Breast epithelium (tissue), 3 donors: ENCODE results near the gene CYTH1.

Experiments
- POLR2A ChIP-seq: fragments of 450-650 bp; IDR thresholded peaks from one replicate; pipeline ENCODE4 v1.6.1; 2016; ENCODE audit warnings: antibody characterized with exemption, mild to moderate bottlenecking, moderate library complexity
- POLR2AphosphoS5 ChIP-seq, 3 donors: sonication (generic); formaldehyde crosslinking; IDR thresholded peaks; one replicate each; pipeline ENCODE4 v1.6.1; 2017; ENCODE audit warnings: antibody characterized with exemption in 3 of 3
- TF ChIP-seq, protein P1 (sequence below), 3 donors: fragments of 450-650 bp; IDR thresholded peaks; one replicate each; pipeline ENCODE4 v1.5.1; 2016 to 2017; ENCODE audit warnings: antibody characterized with exemption in 3 of 3, mild to moderate bottlenecking in 3 of 3, moderate library complexity in 3 of 3

DNA sequence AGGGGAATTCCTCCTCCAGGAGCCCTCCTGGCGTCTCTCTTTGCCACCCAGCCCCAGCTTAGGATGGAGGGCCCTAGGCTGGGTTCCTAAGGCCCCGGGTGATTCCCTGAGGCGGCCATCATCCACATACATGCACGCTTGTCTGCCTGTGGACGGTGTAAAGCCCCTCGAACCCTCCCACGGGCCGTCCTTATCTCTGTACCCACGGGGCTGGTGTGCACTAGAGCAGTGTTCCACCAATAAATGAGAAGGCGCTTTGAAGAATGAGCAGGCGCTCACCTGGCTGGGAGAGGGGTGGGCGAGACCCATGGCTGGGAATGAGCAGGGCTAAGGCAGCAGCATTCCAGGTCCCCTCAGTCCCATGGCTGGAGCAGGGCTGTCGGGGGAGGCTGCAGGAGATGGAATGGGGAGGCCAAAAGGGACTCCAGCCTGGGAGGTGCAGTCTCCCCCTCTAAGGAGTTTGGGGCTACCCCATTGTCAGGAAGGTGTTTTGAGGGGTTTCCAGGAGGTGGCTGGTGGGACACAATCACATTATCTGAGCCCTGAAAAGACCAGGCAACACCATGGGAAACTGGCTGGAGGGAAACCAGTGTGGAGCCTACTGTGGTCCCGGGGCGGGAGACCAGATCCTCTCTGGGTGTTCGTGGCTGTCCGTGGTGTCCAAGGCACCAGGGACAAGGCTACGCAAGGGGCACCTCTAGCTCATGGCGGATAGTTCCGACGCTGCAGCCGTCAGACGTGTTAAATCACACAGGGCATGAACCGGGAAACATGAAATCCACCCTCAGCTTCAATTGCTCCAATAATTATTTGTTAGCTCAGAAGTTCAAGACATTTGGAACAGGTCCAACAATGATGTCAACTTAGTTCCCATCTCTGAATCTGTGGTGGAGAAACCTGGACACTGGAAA, 117.3 kb downstream of the CYTH1 start:
- TF ChIP-seq POLR2A = no peak
- TF ChIP-seq, protein P1, sequence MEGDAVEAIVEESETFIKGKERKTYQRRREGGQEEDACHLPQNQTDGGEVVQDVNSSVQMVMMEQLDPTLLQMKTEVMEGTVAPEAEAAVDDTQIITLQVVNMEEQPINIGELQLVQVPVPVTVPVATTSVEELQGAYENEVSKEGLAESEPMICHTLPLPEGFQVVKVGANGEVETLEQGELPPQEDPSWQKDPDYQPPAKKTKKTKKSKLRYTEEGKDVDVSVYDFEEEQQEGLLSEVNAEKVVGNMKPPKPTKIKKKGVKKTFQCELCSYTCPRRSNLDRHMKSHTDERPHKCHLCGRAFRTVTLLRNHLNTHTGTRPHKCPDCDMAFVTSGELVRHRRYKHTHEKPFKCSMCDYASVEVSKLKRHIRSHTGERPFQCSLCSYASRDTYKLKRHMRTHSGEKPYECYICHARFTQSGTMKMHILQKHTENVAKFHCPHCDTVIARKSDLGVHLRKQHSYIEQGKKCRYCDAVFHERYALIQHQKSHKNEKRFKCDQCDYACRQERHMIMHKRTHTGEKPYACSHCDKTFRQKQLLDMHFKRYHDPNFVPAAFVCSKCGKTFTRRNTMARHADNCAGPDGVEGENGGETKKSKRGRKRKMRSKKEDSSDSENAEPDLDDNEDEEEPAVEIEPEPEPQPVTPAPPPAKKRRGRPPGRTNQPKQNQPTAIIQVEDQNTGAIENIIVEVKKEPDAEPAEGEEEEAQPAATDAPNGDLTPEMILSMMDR (IDR thresholded peaks at IDR 0.05) = no peak
- TF ChIP-seq POLR2AphosphoS5 (IDR thresholded peaks at IDR 0.05) = no peak
